Kidney epithelial cell (primary cell): Measurements from ENCODE around the gene PACRG. TPM values are rescaled to one million over a fixed set of nuclear protein-coding genes. Genes with fewer than 3 reads are reported as not detected.

ENCODE experiments used
- DNase-seq: peaks from one replicate; pipeline ENCODE4 v3.0.0-alpha.2; 2010; ENCODE audit warnings: low read depth
- H3K27me3 ChIP-seq: 2 replicates; pipeline ENCODE4 v1.6.0; 2011; ENCODE audit warnings: low read length; ENCODE audit not compliant: control insufficient read depth, insufficient read depth
- H3K36me3 ChIP-seq: 2 replicates; pipeline ENCODE4 v1.5.1; 2011; ENCODE audit warnings: low read length; ENCODE audit not compliant: control insufficient read depth, insufficient read depth
- H3K4me3 ChIP-seq: 2 replicates; pipeline ENCODE4 v1.5.1; 2011; ENCODE audit warnings: low read depth, mild to moderate bottlenecking, control low read depth, low read length
- CTCF ChIP-seq: IDR thresholded peaks from 2 replicates; pipeline ENCODE4 v1.5.1; 2011; ENCODE audit warnings: mild to moderate bottlenecking, moderate library complexity, low read length, control low read depth, inconsistent platforms; ENCODE audit not compliant: insufficient read depth, poor library complexity, severe bottlenecking
- total RNA-seq: library from RNA; depleted of rRNA; stranded (reverse); fragments of >200 nt; gene quantifications from 2 replicates; pipeline ENCODE4 v1.2.3, GENCODE V29; 2015

The PACRG gene
- total RNA-seq, 1 donor from 2014 or later: 0.29 TPM

GRCh38 chr6:162862462-162862861 is 134.7 kb downstream of the PACRG start:
- no peak overlapping the region for H3K4me3 ChIP-seq
- DNase-seq: no peak
- no peaks in the 10 kb centered on the region for H3K36me3 ChIP-seq
- no peak for TF ChIP-seq CTCF
- no peaks in the 10 kb centered on the region for H3K27me3 ChIP-seq

- Histone ChIP-seq H3K27me3 (no peaks in the 10 kb centered on the region), H3K36me3 (no peaks in the 10 kb centered on the region), H3K4me3 (no peak overlapping the region)
- DNase-seq: no peak
- no peak for TF ChIP-seq CTCF
These were observed 135.2 kb downstream of the PACRG start for GRCh38 chr6:162862941-162863340.

GRCh38 chr6:162863821-162864220 is 136.0 kb downstream of the PACRG start:
- H3K27me3 ChIP-seq: no peaks in the 10 kb centered on the region
- H3K4me3 ChIP-seq: no peak overlapping the region
- H3K36me3 ChIP-seq: no peaks in the 10 kb centered on the region
- no peak for DNase-seq
- no peak for TF ChIP-seq CTCF

GRCh38 chr6:162864911-162865310 is 137.1 kb downstream of the PACRG start:
- DNase-seq: no peak
- Histone ChIP-seq H3K4me3 (no peak overlapping the region), H3K27me3 (no peaks in the 10 kb centered on the region), H3K36me3 (no peaks in the 10 kb centered on the region)
- TF ChIP-seq CTCF: no peak

GRCh38 chr6:162866656-162867055 is 138.9 kb downstream of the PACRG start:
- DNase-seq: no peak
- TF ChIP-seq CTCF: no peak
- H3K36me3 ChIP-seq: no peaks in the 10 kb centered on the region

GRCh38 chr6:162868397-162868796 is 140.6 kb downstream of the PACRG start:
- no peak for DNase-seq
- Histone ChIP-seq H3K4me3 (no peak overlapping the region), H3K36me3 (no peaks in the 10 kb centered on the region), H3K27me3 (no peaks in the 10 kb centered on the region)
- TF ChIP-seq CTCF: no peak

More at GRCh38 chr6:162866656-162867055, 138.9 kb downstream of the PACRG start:
- Histone ChIP-seq H3K27me3 (no peaks in the 10 kb centered on the region), H3K4me3 (no peak overlapping the region)
